CD4-positive, alpha-beta T cell treated with Interleukin-4 for 1 hour (primary cell): ENCODE data around the gene HAUS5.

ENCODE experiments used
- DNase-seq, 2 donors: peaks; one replicate each; pipeline ENCODE4 v3.0.0-alpha.2; 2020 to 2022

HAUS5 gene

DNA sequence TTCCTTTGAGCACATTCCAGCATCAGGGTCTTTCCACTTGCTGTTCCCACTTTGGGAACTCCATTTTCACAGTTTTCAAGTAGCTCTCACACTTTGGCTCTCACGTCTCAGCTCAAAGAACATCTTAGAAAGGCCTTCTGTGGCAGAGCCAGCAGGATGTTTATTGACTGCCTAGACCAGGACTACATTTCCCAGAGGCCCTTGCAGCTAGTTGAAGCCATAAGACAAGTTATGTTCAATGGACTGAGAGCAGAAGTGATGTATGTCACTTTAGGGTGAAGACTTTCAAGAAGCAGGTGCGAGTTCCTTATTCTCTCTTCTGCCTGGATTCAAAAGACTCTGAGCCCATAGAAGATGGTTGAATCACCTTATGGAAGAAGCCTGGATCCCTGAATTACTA lies 4.3 kb upstream of the HAUS5 start:
- DNase-seq = no peak

DNA sequence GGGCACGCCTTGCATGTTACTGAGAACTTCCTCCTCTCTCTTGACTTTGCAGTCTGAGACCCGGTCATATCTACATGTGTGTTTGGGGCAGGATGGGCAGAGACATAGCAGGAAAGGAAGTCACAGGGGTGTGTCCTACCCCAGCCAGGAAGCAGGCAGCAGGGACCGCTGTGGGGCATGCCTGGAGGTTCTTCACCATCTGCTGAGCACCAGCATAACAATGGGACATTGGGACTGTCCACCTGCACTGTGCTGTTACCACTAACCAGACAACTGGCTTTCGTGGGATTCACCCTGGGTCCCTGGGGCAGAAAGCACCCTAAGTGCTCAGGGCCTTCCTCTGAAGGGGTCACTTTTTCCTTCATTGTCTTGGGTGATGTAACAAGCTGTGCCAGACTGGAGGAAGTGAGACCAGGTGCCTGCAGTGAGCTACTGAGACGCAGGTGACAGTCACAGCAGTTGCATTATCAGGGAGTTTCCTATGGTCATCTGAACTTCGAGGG lies 2.6 kb upstream of the HAUS5 start:
- DNase-seq = peak; percentile 53 to 71

GRCh38 chr19:35612224-35612558 lies 344 bp upstream of the HAUS5 start:
- no peak for DNase-seq

DNA sequence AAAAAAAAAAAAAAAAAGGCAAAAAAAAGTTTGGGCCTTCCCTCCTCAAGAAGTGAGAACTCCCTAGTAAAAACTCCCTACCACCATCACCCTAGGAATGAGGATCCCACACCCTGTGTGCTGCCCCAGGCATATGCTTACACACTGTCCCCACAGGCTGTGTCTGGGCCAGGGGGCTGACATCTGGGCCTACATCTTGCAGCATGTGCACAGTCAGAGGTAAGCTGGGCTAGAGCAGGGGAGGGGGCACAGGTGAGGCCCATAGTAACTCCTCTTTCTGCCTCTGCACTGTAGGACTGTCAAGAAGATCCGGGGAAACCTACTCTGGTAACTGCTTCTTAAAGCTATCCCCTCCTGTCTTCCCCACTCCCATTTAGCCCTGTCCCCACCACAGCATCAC lies 1.0 kb downstream of the HAUS5 start:
- no peak for DNase-seq

- DNase-seq = no peak
Observed at GRCh38 chr19:35615036-35615435, 2.5 kb downstream of the HAUS5 start.

GRCh38 chr19:35618857-35619256 lies 6.3 kb downstream of the HAUS5 start:
- DNase-seq = no peak

GRCh38 chr19:35619290-35619923 lies 6.9 kb downstream of the HAUS5 start:
- DNase-seq = no peak

DNA sequence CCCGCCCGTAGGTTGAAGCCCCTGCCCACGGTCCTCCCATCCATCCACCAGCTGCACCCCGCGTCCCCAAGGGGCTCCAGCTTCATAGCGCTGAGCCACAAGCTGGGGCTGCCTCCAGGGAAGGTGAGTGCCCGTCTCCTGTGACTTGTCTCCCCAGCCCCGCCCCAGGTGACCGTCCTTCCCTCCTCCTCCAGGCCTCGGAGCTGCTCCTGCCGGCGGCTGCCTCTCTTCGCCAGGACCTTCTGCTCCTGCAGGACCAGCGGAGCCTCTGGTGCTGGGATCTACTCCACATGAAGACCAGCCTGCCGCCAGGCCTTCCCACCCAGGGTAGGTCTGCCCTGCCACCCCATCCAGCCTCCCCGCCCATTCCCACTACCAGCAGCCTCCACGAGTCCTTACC lies 7.5 kb downstream of the HAUS5 start:
- no peak for DNase-seq

DNA sequence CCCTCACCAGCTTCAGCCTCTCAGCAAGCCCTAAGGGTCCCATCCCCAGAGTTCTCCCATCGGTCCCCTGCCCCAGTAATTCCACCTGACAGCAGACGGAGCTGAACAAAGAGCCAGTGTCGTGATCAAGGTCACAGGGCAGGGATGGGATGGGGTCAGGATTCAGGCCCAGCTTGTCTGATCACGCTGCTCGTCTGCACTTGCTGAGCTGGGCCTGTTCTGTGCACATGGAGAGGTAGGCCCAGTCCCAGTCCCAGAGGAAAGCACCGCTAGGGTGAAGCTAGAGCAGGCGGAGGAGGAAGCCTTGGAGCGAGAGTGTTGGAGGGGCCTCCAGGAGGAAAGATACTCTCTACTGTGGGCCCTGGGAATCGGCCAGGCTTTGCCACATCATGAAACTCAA lies 9.2 kb downstream of the HAUS5 start:
- DNase-seq = no peak

GRCh38 chr19:35622750-35623149 lies 10.2 kb downstream of the HAUS5 start:
- DNase-seq = no peak

- no peak for DNase-seq
Observed at GRCh38 chr19:35623327-35624010, 10.9 kb downstream of the HAUS5 start.

DNA sequence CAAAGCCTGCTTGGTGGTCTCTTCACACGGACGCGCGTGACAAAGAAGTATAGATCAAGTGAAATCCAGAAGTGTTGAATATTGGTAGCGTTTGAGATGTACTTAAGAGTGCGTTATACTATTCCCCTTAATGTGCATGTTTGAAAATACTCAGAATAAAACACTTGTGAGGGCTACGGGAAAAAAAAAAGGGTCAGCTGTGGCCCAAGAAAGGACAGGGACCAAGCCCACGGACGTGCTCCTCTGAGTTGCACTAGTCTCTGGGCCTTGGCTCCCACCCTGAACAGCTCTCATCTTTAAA lies 15.7 kb downstream of the HAUS5 start:
- no peak for DNase-seq

DNA sequence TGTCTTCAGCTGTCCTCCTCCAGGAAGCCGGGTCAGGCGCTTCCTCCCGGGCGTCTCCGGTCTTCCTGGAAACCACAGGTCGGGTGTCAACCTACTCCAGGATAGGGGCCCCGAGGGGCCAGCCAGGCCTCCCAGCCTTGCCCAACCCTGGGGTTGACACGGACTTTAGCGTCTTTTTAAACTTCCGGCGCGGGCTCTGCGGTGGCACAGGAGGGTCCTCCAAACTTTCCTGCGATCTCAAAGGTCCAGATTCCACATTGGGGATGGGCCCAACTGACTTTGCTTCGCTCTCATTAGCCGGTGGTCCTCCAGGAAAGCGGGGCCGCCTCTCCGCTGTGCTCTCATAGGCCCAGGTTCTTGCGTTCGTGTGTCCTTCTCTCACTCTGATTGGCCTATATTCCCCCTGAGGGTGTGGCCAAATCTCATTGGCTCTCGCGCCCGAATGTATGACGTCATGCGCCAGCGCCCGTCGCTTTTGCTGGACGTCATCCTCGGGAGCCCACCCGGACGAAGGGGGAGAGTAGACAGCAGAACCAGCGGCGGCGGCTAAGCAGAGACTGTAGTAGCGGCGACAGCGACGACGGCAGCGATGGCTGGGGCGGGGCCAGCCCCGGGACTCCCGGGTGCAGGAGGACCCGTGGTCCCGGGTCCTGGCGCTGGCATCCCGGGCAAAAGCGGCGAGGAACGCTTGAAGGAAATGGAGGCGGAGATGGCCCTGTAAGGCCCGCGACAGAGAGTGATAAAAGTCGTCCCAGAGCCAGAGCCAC lies 16.2 kb downstream of the HAUS5 start, which contains the start of gene RBM42:
RBM42 (plus strand) TSS at position 472 of the 767 bp plus-strand sequence; CDS start at position 590, 118 bp downstream.
- peak; percentile 98 to 99 for DNase-seq

- no peak for DNase-seq
Observed at GRCh38 chr19:35629332-35629633, 16.7 kb downstream of the HAUS5 start.

- DNase-seq = no peak
Observed at GRCh38 chr19:35633727-35634440, 21.3 kb downstream of the HAUS5 start.

DNA sequence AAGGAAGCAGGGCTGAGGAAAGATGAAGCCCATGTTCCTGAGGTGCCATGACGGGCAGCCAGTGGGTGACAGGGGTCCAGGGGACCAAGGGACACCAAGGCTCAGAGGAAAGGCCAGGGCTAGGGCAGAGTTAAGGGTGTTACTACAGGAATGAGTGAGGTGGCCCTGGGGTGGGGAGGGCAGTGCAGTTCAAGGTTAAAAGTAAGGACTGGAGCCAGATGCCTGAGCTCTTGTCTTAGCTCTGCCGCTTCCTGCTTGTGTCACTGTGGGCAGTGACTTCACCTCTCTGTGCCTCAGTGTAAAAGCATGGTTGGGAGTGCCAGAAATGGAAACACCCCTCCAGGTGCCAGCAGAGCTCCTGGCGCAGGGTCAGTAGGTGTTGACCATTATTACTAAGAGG lies 24.1 kb downstream of the HAUS5 start:
- no peak for DNase-seq

DNA sequence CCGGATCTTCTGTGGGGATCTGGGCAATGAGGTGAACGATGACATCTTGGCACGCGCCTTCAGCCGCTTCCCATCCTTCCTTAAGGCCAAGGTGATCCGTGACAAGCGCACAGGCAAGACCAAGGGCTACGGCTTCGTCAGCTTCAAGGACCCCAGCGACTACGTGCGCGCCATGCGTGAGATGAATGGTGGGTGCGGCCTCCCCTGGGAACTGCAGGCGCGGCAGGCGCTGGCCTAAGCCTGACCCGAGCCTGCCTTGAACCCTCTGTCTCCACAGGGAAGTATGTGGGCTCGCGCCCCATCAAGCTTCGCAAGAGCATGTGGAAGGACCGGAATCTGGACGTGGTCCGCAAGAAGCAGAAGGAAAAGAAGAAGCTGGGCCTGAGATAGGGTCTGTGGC lies 24.6 kb downstream of the HAUS5 start:
- no peak for DNase-seq

- DNase-seq = no peak
Observed at GRCh38 chr19:35639321-35639639, 26.7 kb downstream of the HAUS5 start.

DNA sequence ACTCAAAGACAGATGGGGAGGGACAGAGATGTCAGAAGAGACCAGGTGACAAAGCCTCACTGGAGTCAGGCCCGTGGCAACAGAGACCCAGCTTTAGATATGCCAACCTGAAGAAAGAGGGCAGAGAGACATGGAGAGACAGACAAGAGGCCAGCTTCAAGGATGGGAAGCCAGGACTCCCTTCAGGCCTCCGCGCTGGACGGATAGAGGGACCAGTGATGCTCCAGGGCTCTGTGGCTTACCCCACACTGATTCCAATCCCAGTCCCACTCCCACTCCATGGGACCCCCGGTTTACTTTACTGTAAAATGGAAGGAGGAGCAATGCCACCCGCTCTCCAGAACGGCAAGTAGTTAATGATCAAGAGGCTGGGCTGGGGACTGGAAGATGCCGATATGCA lies 27.3 kb downstream of the HAUS5 start:
- DNase-seq = no peak

- DNase-seq = peak; percentile 59 to 60
Observed at GRCh38 chr19:35641515-35642151, 29.1 kb downstream of the HAUS5 start, which contains the start of gene ETV2. TSS of gene ETV2 (plus strand) at chr19:35641745. CDS start at chr19:35642461, 716 bp downstream.

DNA sequence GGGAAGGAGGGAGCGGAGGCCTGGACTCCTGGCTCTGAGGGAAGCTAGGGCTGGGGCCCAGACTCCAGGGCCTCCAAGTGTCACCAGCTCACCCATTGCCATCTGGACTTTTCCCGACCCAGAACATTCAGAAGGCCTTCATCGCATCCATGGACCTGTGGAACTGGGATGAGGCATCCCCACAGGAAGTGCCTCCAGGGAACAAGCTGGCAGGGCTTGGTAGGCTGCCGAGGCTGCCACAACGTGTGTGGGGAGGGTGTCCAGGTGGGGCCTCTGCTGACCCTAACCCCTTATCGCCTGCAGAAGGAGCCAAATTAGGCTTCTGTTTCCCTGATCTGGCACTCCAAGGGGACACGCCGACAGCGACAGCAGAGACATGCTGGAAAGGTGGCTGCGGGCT lies 29.8 kb downstream of the HAUS5 start:
- no peak for DNase-seq

GRCh38 chr19:35642798-35643254 lies 30.3 kb downstream of the HAUS5 start:
- DNase-seq = no peak
